ENCODE results near the gene C6.
"Not testable (repeated sequence)": the region's sequence is repeated elsewhere in the genome, so short reads cannot be mapped to it uniquely, and the experiment has no call there.

C6 gene

GRCh38 chr5:41196197-41196596 lies 17.1 kb downstream of the C6 start:
- no peak for DNase-seq

- DNase-seq, result no peak
Measured at GRCh38 chr5:41195228-41195627, 18.1 kb downstream of the C6 start.

- DNase-seq, result no peak
Measured at GRCh38 chr5:41194339-41194738, 19.0 kb downstream of the C6 start.

GRCh38 chr5:41193456-41194205 lies 19.7 kb downstream of the C6 start:
- no peak for DNase-seq

- DNase-seq, result no peak
Measured at GRCh38 chr5:41191249-41191648, 22.1 kb downstream of the C6 start.

DNA sequence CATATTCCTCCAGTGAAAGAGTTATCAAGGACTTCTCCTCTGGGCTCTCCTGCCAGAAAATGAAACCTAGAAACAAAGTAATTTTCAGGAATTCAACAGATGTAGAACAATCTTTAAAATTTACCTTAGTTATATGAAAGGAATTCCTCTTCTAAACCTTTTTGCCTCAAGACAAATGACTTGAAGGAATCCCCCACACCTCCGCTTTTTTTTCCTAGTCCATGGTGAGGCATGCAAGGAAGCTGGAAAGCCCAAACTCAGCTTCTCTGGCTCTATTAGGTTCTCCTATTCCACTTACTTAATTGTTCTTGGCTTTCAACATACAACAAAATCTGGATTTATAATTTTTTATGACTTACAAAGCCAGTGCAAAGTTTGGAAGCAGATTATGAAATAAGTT lies 27.2 kb downstream of the C6 start:
- no peak for DNase-seq

GRCh38 chr5:41183331-41183730 lies 30.0 kb downstream of the C6 start:
- not testable (repeated sequence) for DNase-seq

- DNase-seq, result no peak
Measured at GRCh38 chr5:41182666-41183065, 30.7 kb downstream of the C6 start.

DNA sequence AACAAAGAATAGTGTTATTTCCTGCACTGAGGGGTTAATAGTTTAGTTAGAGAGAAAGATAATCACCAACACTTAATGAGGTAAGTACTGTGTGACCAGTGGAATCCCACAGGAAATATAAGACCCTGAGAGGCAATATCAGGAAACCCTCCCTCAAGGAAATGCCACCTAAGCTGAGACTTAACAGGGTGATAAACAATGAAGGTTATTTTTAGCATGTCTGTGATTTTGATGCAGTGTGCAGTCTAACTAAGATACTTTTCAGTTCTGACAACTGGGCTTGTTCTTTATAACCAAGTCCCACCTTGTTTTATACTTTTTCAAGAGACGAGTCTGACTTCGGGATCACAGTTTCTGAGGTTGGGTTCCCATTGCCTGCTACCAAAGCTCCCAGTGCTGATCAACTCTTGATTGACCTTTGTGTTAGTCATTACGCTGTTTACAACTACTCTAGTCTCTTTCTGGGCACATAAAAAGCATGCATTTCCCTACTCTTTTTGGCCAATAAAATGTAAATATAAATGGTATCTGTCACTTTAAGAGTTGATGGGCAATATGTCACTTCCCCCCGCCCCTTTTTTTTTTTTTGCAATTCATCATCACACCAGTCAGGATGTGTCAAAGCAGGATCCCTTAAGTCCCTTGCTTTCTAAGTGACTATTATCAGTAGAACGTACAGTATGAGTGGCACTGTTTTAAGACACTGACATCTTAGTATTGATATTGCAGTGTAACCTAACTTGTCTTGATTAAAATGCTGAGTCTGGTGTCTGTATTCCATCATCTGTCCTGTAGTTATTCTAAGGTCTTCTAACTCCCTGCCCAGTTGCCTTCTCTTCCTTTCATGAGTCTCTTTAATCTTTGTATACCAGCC lies 31.4 kb downstream of the C6 start:
- no peak for DNase-seq

DNA sequence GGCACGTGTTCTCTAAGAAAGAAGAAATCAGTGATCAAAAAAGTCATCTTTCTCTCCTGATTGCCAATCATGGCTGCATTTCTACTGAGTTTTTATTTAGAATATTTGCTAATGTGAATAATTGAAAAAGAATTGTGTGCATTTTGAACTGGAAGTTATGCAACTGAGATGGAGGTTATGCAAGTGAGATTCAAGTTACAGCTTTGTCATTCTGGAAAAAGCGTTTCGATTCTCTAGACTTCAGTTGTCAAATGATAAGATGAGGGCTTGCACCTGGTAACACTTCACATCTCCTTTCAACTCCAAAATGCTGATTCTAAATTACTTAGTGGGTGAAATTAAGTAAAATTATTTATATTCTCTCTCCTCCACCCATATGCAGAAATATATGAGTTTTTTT lies 36.4 kb downstream of the C6 start:
- DNase-seq, result no peak

- DNase-seq, result no peak
Measured at GRCh38 chr5:41172012-41172411, 41.3 kb downstream of the C6 start.

- no peak for DNase-seq
Measured at GRCh38 chr5:41161271-41161670, 52.1 kb downstream of the C6 start.

GRCh38 chr5:41157272-41157894 lies 55.9 kb downstream of the C6 start:
- DNase-seq, result no peak

- no peak for DNase-seq
Measured at GRCh38 chr5:41156739-41157138, 56.6 kb downstream of the C6 start.

DNA sequence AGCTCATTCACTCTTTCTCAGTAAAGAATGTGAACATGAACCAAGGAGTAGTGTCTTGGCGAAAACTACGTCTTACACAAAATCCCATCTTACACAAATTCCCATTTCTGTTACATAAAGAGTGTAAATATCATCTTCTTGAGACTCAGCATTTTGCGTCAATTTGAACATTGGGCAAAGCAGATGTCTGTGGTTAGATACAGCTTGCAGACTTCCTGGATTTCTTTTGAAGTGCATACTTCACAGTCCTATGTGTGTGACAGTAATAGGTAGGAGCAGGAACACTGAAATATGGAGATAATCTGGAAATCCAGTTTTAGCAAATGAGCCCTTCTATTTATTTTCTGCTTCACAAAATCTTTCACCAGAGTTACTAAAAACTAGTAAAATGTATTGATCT lies 58.8 kb downstream of the C6 start:
- DNase-seq, result no peak

DNA sequence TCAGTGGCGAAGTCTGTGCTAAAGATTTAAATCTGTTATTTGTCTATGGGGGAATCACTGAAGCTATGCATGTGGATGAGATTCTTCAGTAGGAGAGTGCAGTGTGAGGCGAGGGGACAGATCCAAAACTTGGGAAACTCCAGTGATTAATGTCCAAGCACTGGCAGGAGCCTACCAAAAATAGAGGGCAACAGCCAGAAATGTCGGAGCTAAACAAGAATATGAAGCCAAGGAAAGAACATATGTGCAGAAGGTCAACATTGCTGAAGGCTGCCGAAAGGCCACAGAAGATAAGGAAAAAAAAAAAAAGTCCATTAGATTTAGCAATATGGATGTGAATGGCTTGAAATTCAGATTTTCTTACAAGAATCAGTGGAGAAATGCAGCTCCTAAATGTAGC lies 61.8 kb downstream of the C6 start:
- no peak for DNase-seq

GRCh38 chr5:41148448-41148847 lies 64.9 kb downstream of the C6 start:
- DNase-seq, result no peak

DNA sequence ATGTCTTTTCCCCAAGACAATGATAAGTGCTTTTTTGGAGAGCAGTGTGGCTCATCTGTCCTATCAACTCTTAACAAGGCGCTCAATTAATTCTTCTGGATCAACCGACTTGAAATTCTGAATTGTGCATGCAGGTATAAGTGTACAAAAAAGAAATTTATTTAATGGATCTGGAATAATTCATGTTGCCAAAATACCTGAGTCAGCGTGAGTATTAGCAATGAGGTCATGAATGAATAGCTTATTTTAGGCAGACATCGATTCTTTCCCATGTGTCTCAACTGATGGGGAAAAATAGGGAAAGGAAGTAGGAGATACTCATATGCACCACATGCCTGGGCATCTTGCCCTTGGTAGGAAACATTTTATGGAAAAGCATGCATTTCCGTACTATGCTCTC lies 68.0 kb downstream of the C6 start:
- no peak for DNase-seq

GRCh38 chr5:41143131-41143901 lies 70.0 kb downstream of the C6 start:
- no peak for DNase-seq

DNA sequence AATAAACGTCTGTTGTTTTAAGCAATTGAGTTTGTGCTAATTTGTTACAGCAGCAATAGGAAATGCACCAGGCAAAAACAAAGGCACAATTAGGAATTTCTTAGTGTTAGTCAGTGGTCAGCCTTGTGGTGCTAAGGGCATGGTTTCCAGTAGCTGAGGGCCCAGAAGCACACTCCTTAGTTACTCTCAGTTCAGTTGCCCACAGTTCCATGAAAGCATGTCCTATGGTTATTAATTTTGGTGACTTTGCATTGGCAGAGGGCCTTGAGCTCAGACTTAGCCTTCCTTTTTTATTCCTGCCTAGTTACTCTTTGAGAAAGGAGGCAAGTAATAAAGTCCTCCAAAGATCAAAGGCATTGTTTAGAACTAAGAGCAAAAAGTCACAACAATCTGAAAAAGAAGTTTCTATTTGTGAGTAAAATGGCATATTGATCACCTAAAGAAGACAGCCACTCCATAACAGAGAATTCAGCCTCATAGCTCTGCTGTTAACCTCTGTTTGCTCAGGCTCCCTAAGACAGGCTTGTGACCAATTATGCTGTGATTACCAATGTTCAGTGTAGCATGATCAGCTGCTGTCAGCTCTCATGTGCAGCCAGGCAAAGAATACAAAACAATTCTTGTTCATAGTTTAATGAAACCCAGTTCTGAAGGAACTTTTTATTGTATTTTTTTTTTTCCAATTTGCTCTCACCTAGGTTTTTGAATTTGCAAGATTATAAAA lies 85.2 kb downstream of the C6 start:
- no peak for DNase-seq

- no peak for DNase-seq
Measured at GRCh38 chr5:41122459-41122858, 90.9 kb downstream of the C6 start.

DNA sequence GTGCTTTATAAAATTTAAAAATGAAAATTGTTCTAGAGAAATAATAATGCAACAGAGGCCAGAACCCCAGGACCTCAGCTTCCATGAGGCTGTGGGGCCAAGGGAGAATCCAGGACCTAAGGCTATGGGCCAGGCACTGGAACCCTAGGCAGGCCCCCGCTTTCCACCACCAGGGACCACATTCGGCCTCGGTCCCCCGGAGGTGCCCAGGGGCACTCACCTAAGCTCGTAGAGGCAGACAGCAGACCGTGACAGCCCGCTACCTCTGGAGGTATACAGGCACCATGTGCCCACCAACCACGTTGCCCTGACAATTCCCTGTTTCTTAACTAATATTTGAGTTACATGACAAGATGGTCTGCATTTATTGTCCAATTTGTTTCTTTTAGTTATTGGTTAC lies 92.7 kb downstream of the C6 start:
- DNase-seq, result no peak
